IMR-90 (cell line): ENCODE results near the gene ATG9B. TPM values are rescaled to one million over a fixed set of nuclear protein-coding genes. Genes with fewer than 3 reads are reported as not detected.

Source experiments
- ATAC-seq: fragments of 200-7000 bp; cut with Tn5 transposase; 2 replicates; pipeline ENCODE4 v1.9.1; 2020; ENCODE audit warnings: low read depth, mild to moderate bottlenecking, moderate library complexity
- BruUV-seq: library from RNA; stranded (reverse); fragments of 400-500 nt; replicated peaks from 2 replicates; lab custom pipeline; 2021; lab: Mats Ljungman, UMichigan
- CTCF ChIA-PET: fragments of 300-600 bp; formaldehyde crosslinking; extraction: SDS; loops from one replicate; lab custom pipeline; 2021; ENCODE audit warnings: antibody characterized with exemption; lab: Yijun Ruan, JAX
- POLR2A ChIA-PET: fragments of 300-600 bp; sonication (Branson Sonifier 250); formaldehyde crosslinking; loops from one replicate; lab custom pipeline; 2022; ENCODE audit warnings: antibody characterized with exemption; ENCODE audit not compliant: unreplicated experiment; lab: Charles Lee
- DNase-seq: peaks from one replicate; pipeline ENCODE4 v3.0.0; 2013
- H2AFZ ChIP-seq: replicated peaks from 2 replicates; pipeline ENCODE3; 2013; ENCODE audit warnings: low read length, mild to moderate bottlenecking; ENCODE audit not compliant: poor library complexity
- H2AK5ac ChIP-seq: 2 replicates; pipeline ENCODE4 v1.6.1; 2013; ENCODE audit warnings: low read depth, low read length, inconsistent platforms
- H2AK9ac ChIP-seq: replicated peaks from 2 replicates; pipeline ENCODE3; 2013; ENCODE audit warnings: mild to moderate bottlenecking, low read depth, low read length, moderate library complexity; ENCODE audit not compliant: poor library complexity
- H2BK120ac ChIP-seq: 2 replicates; pipeline ENCODE4 v1.6.1; 2013; ENCODE audit warnings: low read depth, low read length, inconsistent platforms
- H2BK15ac ChIP-seq: 3 replicates; pipeline ENCODE4 v1.6.1; 2013; ENCODE audit warnings: low read depth, low read length, inconsistent platforms
- H2BK20ac ChIP-seq: 2 replicates; pipeline ENCODE4 v1.6.1; 2013; ENCODE audit warnings: low read depth, mild to moderate bottlenecking, inconsistent platforms, low read length, moderate library complexity
- H2BK5ac ChIP-seq: 2 replicates; pipeline ENCODE4 v1.6.1; 2013; ENCODE audit warnings: mild to moderate bottlenecking, low read depth, low read length, inconsistent platforms; ENCODE audit not compliant: poor library complexity, severe bottlenecking
- H3K14ac ChIP-seq: replicated peaks from 2 replicates; pipeline ENCODE4 v1.6.1; 2013; ENCODE audit warnings: low read depth, low read length, inconsistent platforms
- H3K18ac ChIP-seq: 2 replicates; pipeline ENCODE4 v1.6.1; 2013; ENCODE audit warnings: low read depth, low read length, control low read depth
- H3K23ac ChIP-seq: 2 replicates; pipeline ENCODE4 v1.6.1; 2013; ENCODE audit warnings: low read depth, low read length, inconsistent platforms
- H3K27ac ChIP-seq: 2 replicates; pipeline ENCODE4 v1.5.1; 2013; ENCODE audit warnings: mild to moderate bottlenecking, control low read depth, low read length; ENCODE audit not compliant: insufficient read depth
- H3K27me3 ChIP-seq: 2 replicates; pipeline ENCODE4 v1.6.1; 2013; ENCODE audit warnings: low read length; ENCODE audit not compliant: control insufficient read depth, insufficient read depth
- H3K36me3 ChIP-seq: 2 replicates; pipeline ENCODE4 v1.6.1; 2013; ENCODE audit warnings: low read length, mixed read lengths; ENCODE audit not compliant: control insufficient read depth, insufficient read depth
- H3K4ac ChIP-seq: 2 replicates; pipeline ENCODE4 v1.6.1; 2013; ENCODE audit warnings: low read depth, low read length, inconsistent platforms
- H3K4me1 ChIP-seq: 2 replicates; pipeline ENCODE4 v1.6.1; 2013; ENCODE audit warnings: low read length, mixed read lengths; ENCODE audit not compliant: control insufficient read depth, insufficient read depth
- H3K4me2 ChIP-seq: 2 replicates; pipeline ENCODE4 v1.6.1; 2013; ENCODE audit warnings: low read depth, mild to moderate bottlenecking, control low read depth, low read length, moderate library complexity
- H3K4me3 ChIP-seq: 2 replicates; pipeline ENCODE4 v1.5.1; 2013; ENCODE audit warnings: low read depth, mild to moderate bottlenecking, control low read depth, low read length, moderate library complexity; ENCODE audit not compliant: insufficient read depth
- H3K56ac ChIP-seq: 2 replicates; pipeline ENCODE4 v1.6.1; 2013; ENCODE audit warnings: low read length, inconsistent platforms; ENCODE audit not compliant: insufficient read depth; ENCODE audit errors: extremely low read depth
- H3K79me1 ChIP-seq, 2 experiments: 2 replicates each; pipeline ENCODE4 v1.6.1; 2013; ENCODE audit warnings: low read length in 2 of 2, inconsistent platforms in 1 of 2, low read depth in 1 of 2
- H3K9ac ChIP-seq: 2 replicates; pipeline ENCODE4 v1.6.1; 2013; ENCODE audit warnings: low read depth, low read length, control low read depth
- H3K9me1 ChIP-seq: 2 replicates; pipeline ENCODE4 v1.6.1; 2013; ENCODE audit warnings: low read length, inconsistent platforms; ENCODE audit not compliant: insufficient read depth
- H3K9me3 ChIP-seq: 2 replicates; pipeline ENCODE4 v1.6.1; 2013; ENCODE audit warnings: low read length; ENCODE audit not compliant: control insufficient read depth, insufficient read depth
- H4K20me1 ChIP-seq: 2 replicates; pipeline ENCODE4 v1.6.1; 2013; ENCODE audit warnings: low read length, inconsistent platforms; ENCODE audit not compliant: insufficient read depth
- H4K5ac ChIP-seq: 2 replicates; pipeline ENCODE4 v1.6.1; 2013; ENCODE audit warnings: mild to moderate bottlenecking, low read depth, low read length, control low read depth
- H4K8ac ChIP-seq, 2 experiments: 2 replicates each; pipeline ENCODE4 v1.6.1; 2013; ENCODE audit warnings: low read depth in 2 of 2, low read length in 2 of 2, control low read depth in 1 of 2, inconsistent platforms in 1 of 2
- H4K91ac ChIP-seq: 2 replicates; pipeline ENCODE4 v1.6.1; 2013; ENCODE audit warnings: low read depth, low read length, inconsistent platforms; ENCODE audit not compliant: insufficient read depth
- BHLHE40 ChIP-seq: fragments of 150-350 bp; IDR thresholded peaks from 2 replicates; pipeline ENCODE4 v1.6.1; 2016; ENCODE audit warnings: mild to moderate bottlenecking, low read depth, low read length
- CEBPB ChIP-seq: IDR thresholded peaks from 2 replicates; pipeline ENCODE4 v1.6.1; 2012; ENCODE audit warnings: low read depth, low read length, improper control_type of control experiment
- MAFK ChIP-seq: IDR thresholded peaks from 2 replicates; pipeline ENCODE4 v1.6.1; 2012; ENCODE audit warnings: low read depth, low read length, improper control_type of control experiment
- MAZ ChIP-seq: IDR thresholded peaks from 2 replicates; pipeline ENCODE4 v1.6.1; 2012; ENCODE audit warnings: low read depth, mild to moderate bottlenecking, low read length, improper control_type of control experiment, moderate library complexity, borderline replicate concordance
- MXI1 ChIP-seq: IDR thresholded peaks from 2 replicates; pipeline ENCODE4 v1.6.1; 2012; ENCODE audit warnings: low read depth, mild to moderate bottlenecking, low read length, moderate library complexity, borderline replicate concordance
- NFE2L2 ChIP-seq: fragments of 150-350 bp; IDR thresholded peaks from 2 replicates; pipeline ENCODE4 v1.6.1; 2016; ENCODE audit warnings: low read depth, mild to moderate bottlenecking, low read length
- RAD21 ChIP-seq: IDR thresholded peaks from 2 replicates; pipeline ENCODE4 v1.6.1; 2012; ENCODE audit warnings: low read length, improper control_type of control experiment
- RCOR1 ChIP-seq: IDR thresholded peaks from 2 replicates; pipeline ENCODE4 v1.6.1; 2012; ENCODE audit warnings: mild to moderate bottlenecking, low read length, improper control_type of control experiment; ENCODE audit not compliant: insufficient replicate concordance
- SMC3 ChIP-seq: fragments of 150-350 bp; IDR thresholded peaks from 2 replicates; pipeline ENCODE4 v1.6.1; 2016; ENCODE audit warnings: low read depth, mild to moderate bottlenecking, antibody characterized with exemption, low read length, moderate library complexity
- WGBS, 2 experiments: methylation state at CpG; one replicate each; pipeline versions ENCODE4 v1.1.5 to v1.1.7; 2013; ENCODE audit warnings: missing lambda C conversion rate in 2 of 2; ENCODE audit not compliant: insufficient read length in 1 of 2; ENCODE audit errors: extremely low coverage in 2 of 2; 5-methylcytosine and 5-hydroxymethylcytosine counted together
- dilution Hi-C: fragments of 300-500 bp; cut with HindIII; formaldehyde crosslinking; loops from one replicate; pipeline ENCODE4 v1.14.3; 2018; ENCODE audit warnings: low sequenced_read_pairs; ENCODE audit not compliant: unreplicated experiment
- in situ Hi-C: fragments of 300-500 bp; cut with MboI; formaldehyde crosslinking; loops from 3 replicates; pipeline ENCODE4 v1.14.3; 2019; ENCODE audit warnings: low sequenced_read_pairs, inconsistent platforms, mixed read lengths
- intact Hi-C: fragments of 100-400 bp; cut with micrococcal nuclease; formaldehyde crosslinking; loops from 2 replicates; pipeline ENCODE4 v1.10.0; 2022
- polyA plus RNA-seq, 3 experiments: library from polyadenylated mRNA; depleted of rRNA; stranded (reverse); fragments of >200 nt; gene quantifications; 2 replicates each; pipeline ENCODE4 v1.2.3, GENCODE V29; 2012; ENCODE audit warnings: low replicate concordance in 1 of 3
- total RNA-seq: library from RNA; depleted of rRNA; stranded (reverse); fragments of >200 nt; gene quantifications from 2 replicates; pipeline ENCODE4 v1.2.3, GENCODE V29; 2012
- TF ChIP-seq, protein P1 (sequence below): conservative IDR thresholded peaks from 2 replicates; pipeline ENCODE4 v1.5.1; 2012; ENCODE audit warnings: mild to moderate bottlenecking, low read depth, low read length, improper control_type of control experiment
- TF ChIP-seq, protein P2 (sequence below): fragments of 150-350 bp; IDR thresholded peaks from 2 replicates; pipeline ENCODE4 v1.6.1; 2016; ENCODE audit warnings: low read depth, mild to moderate bottlenecking, low read length, moderate library complexity, borderline replicate concordance
- TF ChIP-seq, protein P3 (sequence below): fragments of 150-350 bp; IDR thresholded peaks from 2 replicates; pipeline ENCODE4 v1.6.1; 2017; ENCODE audit warnings: mild to moderate bottlenecking, antibody characterized with exemption, low read length, low read depth

The ATG9B gene
- total and polyA plus RNA-seq, 2 of the 4 experiments (the other 2 are of a cell fraction): 0.18 to 0.91 TPM

DNA sequence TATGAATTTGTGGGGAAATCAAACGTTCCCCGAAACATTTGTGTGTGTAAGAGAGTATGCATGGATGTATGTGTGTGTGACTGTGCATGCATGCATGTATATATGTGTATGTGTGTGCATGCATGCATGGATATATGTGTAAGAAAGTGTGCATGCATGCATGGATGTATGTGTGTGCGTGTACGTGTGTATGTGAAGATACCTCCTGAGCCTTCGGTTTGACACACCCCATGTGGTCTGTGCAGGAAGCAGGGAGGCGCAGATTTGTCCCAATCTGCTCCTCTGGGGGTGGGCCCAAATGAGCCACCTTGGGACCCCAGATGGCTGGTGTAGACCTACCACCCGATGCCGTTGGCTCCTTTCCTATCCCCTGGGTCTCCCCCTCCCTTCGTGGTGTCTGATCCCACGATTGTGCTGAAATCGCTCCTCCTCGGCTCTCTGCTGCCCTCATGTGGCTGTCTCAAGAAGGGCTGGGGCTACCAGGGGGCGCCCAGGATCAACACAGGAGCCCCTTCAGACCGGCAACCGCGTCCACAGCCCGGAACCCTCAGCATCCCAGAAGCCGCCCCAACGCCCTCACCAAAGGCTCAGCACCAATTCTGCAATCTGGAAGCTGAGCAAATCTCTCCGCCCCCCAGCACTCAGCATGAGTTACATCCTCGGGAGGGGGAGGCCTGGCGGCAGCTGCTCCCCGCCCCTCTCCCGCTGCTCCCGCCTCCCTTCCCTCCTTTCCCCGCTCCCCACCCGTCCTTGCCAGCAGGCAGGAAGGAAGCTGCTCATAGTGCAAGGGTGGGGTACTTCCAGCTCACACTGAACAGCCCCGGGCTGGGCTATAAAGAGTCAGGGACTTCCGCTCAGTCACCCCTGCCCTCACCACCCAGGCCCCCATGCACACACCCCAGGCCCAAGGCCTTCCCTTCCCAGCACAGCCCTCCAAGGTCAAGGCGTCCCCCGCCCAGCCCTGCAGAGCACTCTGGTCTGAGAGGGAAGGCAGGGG, 35.8 kb downstream of the ATG9B start:
- intact Hi-C loops: loop anchor here (1.0 kb wide), 1 partner anchor 540 kb away; no protein-coding TSS in a partner anchor
- POLR2A ChIA-PET: no interaction called here
- in situ Hi-C loops: loop anchor here (5.0 to 25.0 kb wide), 3 partner anchors 86 to 576 kb away; a partner anchor contains a TSS

More for the DNA sequence above, 35.8 kb downstream of the ATG9B start:
- H2AFZ ChIP-seq: peak overlapping the region; percentile 76
- CTCF ChIA-PET: interaction anchor here (0.6 to 1.6 kb wide), 8 partner anchors 8 to 116 kb away, joined by 3 to 6 read pairs (median 3); no protein-coding TSS in a partner anchor
- H3K4me1 ChIP-seq: no peaks in the 10 kb centered on the region; the same call in 1 of the 2 replicates
- H2BK15ac ChIP-seq: no peak overlapping the region
- H2AK9ac ChIP-seq: no peak overlapping the region
- peak; percentile 77 for ATAC-seq
- no peak overlapping the region for H2BK20ac ChIP-seq
- no peak overlapping the region for H2AK5ac ChIP-seq
- H3K9me3 ChIP-seq: peaks cover 10% of the 10 kb centered on the region
- DNase-seq: no peak
- H3K27me3 ChIP-seq: peaks cover 6% of the 10 kb centered on the region; the same call in 1 of the 2 replicates
- dilution Hi-C loops: no loop called here
- 8% methylated on average over 12 of the region's 31 CpGs; no CpG with 5 or more reads in 1 of the 2 experiments for WGBS, 2 experiments
- no peak overlapping the region for H4K8ac ChIP-seq
- no peak overlapping the region for H3K18ac ChIP-seq
- no peak overlapping the region for H3K23ac ChIP-seq
- no peak overlapping the region for H2BK5ac ChIP-seq
- TF ChIP-seq RCOR1: no peak
- no peak for TF ChIP-seq BHLHE40
- TF ChIP-seq, protein P1, sequence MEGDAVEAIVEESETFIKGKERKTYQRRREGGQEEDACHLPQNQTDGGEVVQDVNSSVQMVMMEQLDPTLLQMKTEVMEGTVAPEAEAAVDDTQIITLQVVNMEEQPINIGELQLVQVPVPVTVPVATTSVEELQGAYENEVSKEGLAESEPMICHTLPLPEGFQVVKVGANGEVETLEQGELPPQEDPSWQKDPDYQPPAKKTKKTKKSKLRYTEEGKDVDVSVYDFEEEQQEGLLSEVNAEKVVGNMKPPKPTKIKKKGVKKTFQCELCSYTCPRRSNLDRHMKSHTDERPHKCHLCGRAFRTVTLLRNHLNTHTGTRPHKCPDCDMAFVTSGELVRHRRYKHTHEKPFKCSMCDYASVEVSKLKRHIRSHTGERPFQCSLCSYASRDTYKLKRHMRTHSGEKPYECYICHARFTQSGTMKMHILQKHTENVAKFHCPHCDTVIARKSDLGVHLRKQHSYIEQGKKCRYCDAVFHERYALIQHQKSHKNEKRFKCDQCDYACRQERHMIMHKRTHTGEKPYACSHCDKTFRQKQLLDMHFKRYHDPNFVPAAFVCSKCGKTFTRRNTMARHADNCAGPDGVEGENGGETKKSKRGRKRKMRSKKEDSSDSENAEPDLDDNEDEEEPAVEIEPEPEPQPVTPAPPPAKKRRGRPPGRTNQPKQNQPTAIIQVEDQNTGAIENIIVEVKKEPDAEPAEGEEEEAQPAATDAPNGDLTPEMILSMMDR: peak; percentile 73
- TF ChIP-seq, protein P2, sequence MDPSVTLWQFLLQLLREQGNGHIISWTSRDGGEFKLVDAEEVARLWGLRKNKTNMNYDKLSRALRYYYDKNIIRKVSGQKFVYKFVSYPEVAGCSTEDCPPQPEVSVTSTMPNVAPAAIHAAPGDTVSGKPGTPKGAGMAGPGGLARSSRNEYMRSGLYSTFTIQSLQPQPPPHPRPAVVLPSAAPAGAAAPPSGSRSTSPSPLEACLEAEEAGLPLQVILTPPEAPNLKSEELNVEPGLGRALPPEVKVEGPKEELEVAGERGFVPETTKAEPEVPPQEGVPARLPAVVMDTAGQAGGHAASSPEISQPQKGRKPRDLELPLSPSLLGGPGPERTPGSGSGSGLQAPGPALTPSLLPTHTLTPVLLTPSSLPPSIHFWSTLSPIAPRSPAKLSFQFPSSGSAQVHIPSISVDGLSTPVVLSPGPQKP: no peak
- TF ChIP-seq MXI1: no peak
- no peak for TF ChIP-seq CEBPB
- peak; percentile 76 for TF ChIP-seq RAD21
- TF ChIP-seq NFE2L2: no peak
- no peak for TF ChIP-seq MAFK
- TF ChIP-seq MAZ: peak; percentile 61; the same call in 1 of the 2 replicates
- peak; percentile 60 for TF ChIP-seq SMC3
- TF ChIP-seq, protein P3, sequence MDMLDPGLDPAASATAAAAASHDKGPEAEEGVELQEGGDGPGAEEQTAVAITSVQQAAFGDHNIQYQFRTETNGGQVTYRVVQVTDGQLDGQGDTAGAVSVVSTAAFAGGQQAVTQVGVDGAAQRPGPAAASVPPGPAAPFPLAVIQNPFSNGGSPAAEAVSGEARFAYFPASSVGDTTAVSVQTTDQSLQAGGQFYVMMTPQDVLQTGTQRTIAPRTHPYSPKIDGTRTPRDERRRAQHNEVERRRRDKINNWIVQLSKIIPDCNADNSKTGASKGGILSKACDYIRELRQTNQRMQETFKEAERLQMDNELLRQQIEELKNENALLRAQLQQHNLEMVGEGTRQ: no peak
- no peak overlapping the region for H3K9ac ChIP-seq
- H3K27ac ChIP-seq: no peak overlapping the region
- no peaks in the 10 kb centered on the region for H3K9me1 ChIP-seq
- H2BK120ac ChIP-seq: no peak overlapping the region
- H4K20me1 ChIP-seq: no peaks in the 10 kb centered on the region
- H3K4me3 ChIP-seq: no peak overlapping the region
- no peak overlapping the region for H4K5ac ChIP-seq
- no peak overlapping the region for H3K14ac ChIP-seq
- H3K4me2 ChIP-seq: peak overlapping the region; percentile 44; the same call in 1 of the 2 replicates
- H4K91ac ChIP-seq: no peak overlapping the region
- H3K36me3 ChIP-seq: no peaks in the 10 kb centered on the region
- H3K4ac ChIP-seq: no peak overlapping the region
- H3K79me1 ChIP-seq: no peaks in the 10 kb centered on the region
- no peak overlapping the region for H3K56ac ChIP-seq
- no TSS peak for BruUV-seq
